IMR-90 (cell line): Measurements from ENCODE around the gene ANKRD33B. TPM values are rescaled to one million over a fixed set of nuclear protein-coding genes. Genes with fewer than 3 reads are reported as not detected.
"Not testable (repeated sequence)": the region's sequence is repeated elsewhere in the genome, so short reads cannot be mapped to it uniquely, and the experiment has no call there.

Experiments used
- ATAC-seq: fragments of 200-7000 bp; cut with Tn5 transposase; 2 replicates; pipeline ENCODE4 v1.9.1; 2020; ENCODE audit warnings: low read depth, mild to moderate bottlenecking, moderate library complexity
- BruUV-seq: library from RNA; stranded (reverse); fragments of 400-500 nt; replicated peaks from 2 replicates; lab custom pipeline; 2021; lab: Mats Ljungman, UMichigan
- CTCF ChIA-PET: fragments of 300-600 bp; formaldehyde crosslinking; extraction: SDS; loops from one replicate; lab custom pipeline; 2021; ENCODE audit warnings: antibody characterized with exemption; lab: Yijun Ruan, JAX
- POLR2A ChIA-PET: fragments of 300-600 bp; sonication (Branson Sonifier 250); formaldehyde crosslinking; loops from one replicate; lab custom pipeline; 2022; ENCODE audit warnings: antibody characterized with exemption; ENCODE audit not compliant: unreplicated experiment; lab: Charles Lee
- DNase-seq: peaks from one replicate; pipeline ENCODE4 v3.0.0; 2013
- H2AFZ ChIP-seq: replicated peaks from 2 replicates; pipeline ENCODE3; 2013; ENCODE audit warnings: low read length, mild to moderate bottlenecking; ENCODE audit not compliant: poor library complexity
- H2AK5ac ChIP-seq: 2 replicates; pipeline ENCODE4 v1.6.1; 2013; ENCODE audit warnings: low read depth, low read length, inconsistent platforms
- H2AK9ac ChIP-seq: replicated peaks from 2 replicates; pipeline ENCODE3; 2013; ENCODE audit warnings: mild to moderate bottlenecking, low read depth, low read length, moderate library complexity; ENCODE audit not compliant: poor library complexity
- H2BK120ac ChIP-seq: 2 replicates; pipeline ENCODE4 v1.6.1; 2013; ENCODE audit warnings: low read depth, low read length, inconsistent platforms
- H2BK15ac ChIP-seq: 3 replicates; pipeline ENCODE4 v1.6.1; 2013; ENCODE audit warnings: low read depth, low read length, inconsistent platforms
- H2BK20ac ChIP-seq: 2 replicates; pipeline ENCODE4 v1.6.1; 2013; ENCODE audit warnings: low read depth, mild to moderate bottlenecking, inconsistent platforms, low read length, moderate library complexity
- H2BK5ac ChIP-seq: 2 replicates; pipeline ENCODE4 v1.6.1; 2013; ENCODE audit warnings: mild to moderate bottlenecking, low read depth, low read length, inconsistent platforms; ENCODE audit not compliant: poor library complexity, severe bottlenecking
- H3K14ac ChIP-seq: replicated peaks from 2 replicates; pipeline ENCODE4 v1.6.1; 2013; ENCODE audit warnings: low read depth, low read length, inconsistent platforms
- H3K18ac ChIP-seq: 2 replicates; pipeline ENCODE4 v1.6.1; 2013; ENCODE audit warnings: low read depth, low read length, control low read depth
- H3K23ac ChIP-seq: 2 replicates; pipeline ENCODE4 v1.6.1; 2013; ENCODE audit warnings: low read depth, low read length, inconsistent platforms
- H3K27ac ChIP-seq: 2 replicates; pipeline ENCODE4 v1.5.1; 2013; ENCODE audit warnings: mild to moderate bottlenecking, control low read depth, low read length; ENCODE audit not compliant: insufficient read depth
- H3K27me3 ChIP-seq: 2 replicates; pipeline ENCODE4 v1.6.1; 2013; ENCODE audit warnings: low read length; ENCODE audit not compliant: control insufficient read depth, insufficient read depth
- H3K36me3 ChIP-seq: 2 replicates; pipeline ENCODE4 v1.6.1; 2013; ENCODE audit warnings: low read length, mixed read lengths; ENCODE audit not compliant: control insufficient read depth, insufficient read depth
- H3K4ac ChIP-seq: 2 replicates; pipeline ENCODE4 v1.6.1; 2013; ENCODE audit warnings: low read depth, low read length, inconsistent platforms
- H3K4me1 ChIP-seq: 2 replicates; pipeline ENCODE4 v1.6.1; 2013; ENCODE audit warnings: low read length, mixed read lengths; ENCODE audit not compliant: control insufficient read depth, insufficient read depth
- H3K4me2 ChIP-seq: 2 replicates; pipeline ENCODE4 v1.6.1; 2013; ENCODE audit warnings: low read depth, mild to moderate bottlenecking, control low read depth, low read length, moderate library complexity
- H3K4me3 ChIP-seq: 2 replicates; pipeline ENCODE4 v1.5.1; 2013; ENCODE audit warnings: low read depth, mild to moderate bottlenecking, control low read depth, low read length, moderate library complexity; ENCODE audit not compliant: insufficient read depth
- H3K56ac ChIP-seq: 2 replicates; pipeline ENCODE4 v1.6.1; 2013; ENCODE audit warnings: low read length, inconsistent platforms; ENCODE audit not compliant: insufficient read depth; ENCODE audit errors: extremely low read depth
- H3K79me1 ChIP-seq, 2 experiments: 2 replicates each; pipeline ENCODE4 v1.6.1; 2013; ENCODE audit warnings: low read length in 2 of 2, inconsistent platforms in 1 of 2, low read depth in 1 of 2
- H3K9ac ChIP-seq: 2 replicates; pipeline ENCODE4 v1.6.1; 2013; ENCODE audit warnings: low read depth, low read length, control low read depth
- H3K9me1 ChIP-seq: 2 replicates; pipeline ENCODE4 v1.6.1; 2013; ENCODE audit warnings: low read length, inconsistent platforms; ENCODE audit not compliant: insufficient read depth
- H3K9me3 ChIP-seq: 2 replicates; pipeline ENCODE4 v1.6.1; 2013; ENCODE audit warnings: low read length; ENCODE audit not compliant: control insufficient read depth, insufficient read depth
- H4K20me1 ChIP-seq: 2 replicates; pipeline ENCODE4 v1.6.1; 2013; ENCODE audit warnings: low read length, inconsistent platforms; ENCODE audit not compliant: insufficient read depth
- H4K5ac ChIP-seq: 2 replicates; pipeline ENCODE4 v1.6.1; 2013; ENCODE audit warnings: mild to moderate bottlenecking, low read depth, low read length, control low read depth
- H4K8ac ChIP-seq, 2 experiments: 2 replicates each; pipeline ENCODE4 v1.6.1; 2013; ENCODE audit warnings: low read depth in 2 of 2, low read length in 2 of 2, control low read depth in 1 of 2, inconsistent platforms in 1 of 2
- H4K91ac ChIP-seq: 2 replicates; pipeline ENCODE4 v1.6.1; 2013; ENCODE audit warnings: low read depth, low read length, inconsistent platforms; ENCODE audit not compliant: insufficient read depth
- NFE2L2 ChIP-seq: fragments of 150-350 bp; IDR thresholded peaks from 2 replicates; pipeline ENCODE4 v1.6.1; 2016; ENCODE audit warnings: low read depth, mild to moderate bottlenecking, low read length
- WGBS, 2 experiments: methylation state at CpG; one replicate each; pipeline versions ENCODE4 v1.1.5 to v1.1.7; 2013; ENCODE audit warnings: missing lambda C conversion rate in 2 of 2; ENCODE audit not compliant: insufficient read length in 1 of 2; ENCODE audit errors: extremely low coverage in 2 of 2; 5-methylcytosine and 5-hydroxymethylcytosine counted together
- dilution Hi-C: fragments of 300-500 bp; cut with HindIII; formaldehyde crosslinking; loops from one replicate; pipeline ENCODE4 v1.14.3; 2018; ENCODE audit warnings: low sequenced_read_pairs; ENCODE audit not compliant: unreplicated experiment
- in situ Hi-C: fragments of 300-500 bp; cut with MboI; formaldehyde crosslinking; loops from 3 replicates; pipeline ENCODE4 v1.14.3; 2019; ENCODE audit warnings: low sequenced_read_pairs, inconsistent platforms, mixed read lengths
- intact Hi-C: fragments of 100-400 bp; cut with micrococcal nuclease; formaldehyde crosslinking; loops from 2 replicates; pipeline ENCODE4 v1.10.0; 2022
- polyA plus RNA-seq, 3 experiments: library from polyadenylated mRNA; depleted of rRNA; stranded (reverse); fragments of >200 nt; gene quantifications; 2 replicates each; pipeline ENCODE4 v1.2.3, GENCODE V29; 2012; ENCODE audit warnings: low replicate concordance in 1 of 3
- total RNA-seq: library from RNA; depleted of rRNA; stranded (reverse); fragments of >200 nt; gene quantifications from 2 replicates; pipeline ENCODE4 v1.2.3, GENCODE V29; 2012

Gene ANKRD33B
- total and polyA plus RNA-seq, 2 of the 4 experiments (the other 2 are of a cell fraction) = 2.5 to 3.3 TPM

DNA sequence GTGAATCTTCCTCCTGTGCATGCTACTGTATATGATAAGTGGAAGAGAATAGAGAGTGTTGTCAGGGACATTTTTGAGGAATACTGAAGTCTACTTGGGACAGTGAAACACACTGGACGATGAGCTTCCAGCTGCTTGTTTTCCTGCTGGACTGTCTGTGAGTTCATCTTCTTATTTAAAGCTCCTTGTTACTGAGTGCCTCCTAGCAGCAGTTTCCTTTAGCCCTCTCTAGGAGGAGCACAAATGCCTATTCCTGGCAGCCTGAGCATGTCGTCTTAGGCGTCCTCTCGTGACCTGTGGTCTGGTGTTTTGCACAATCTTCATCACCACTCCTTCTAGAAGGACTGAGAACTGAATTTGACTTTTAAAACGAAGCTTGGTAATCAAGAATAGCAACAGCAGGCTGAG lies 43.8 kb downstream of the ANKRD33B start (continued):
- no peak for TF ChIP-seq NFE2L2

DNA sequence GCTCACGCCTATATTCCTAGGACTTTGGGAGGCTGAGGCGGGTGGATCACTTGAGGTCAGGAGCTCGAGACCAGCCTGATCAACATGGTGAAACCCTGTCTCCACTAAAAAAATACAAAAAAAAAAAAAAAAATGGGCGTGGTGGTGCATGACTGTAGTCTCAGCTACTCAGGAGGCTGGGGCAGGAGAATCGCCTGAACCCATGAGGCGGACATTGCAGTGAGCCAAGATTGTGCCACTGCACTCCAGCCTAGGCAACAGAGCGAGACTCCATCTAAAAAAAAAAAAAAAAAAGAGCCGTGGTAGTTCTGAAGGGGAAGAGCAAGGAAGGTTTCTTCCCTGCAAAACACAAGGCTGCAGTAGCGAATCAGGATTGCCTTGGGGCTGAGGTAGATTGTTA lies 44.2 kb downstream of the ANKRD33B start:
- H3K56ac ChIP-seq, in situ Hi-C loops, DNase-seq, H4K91ac ChIP-seq, H2AK5ac ChIP-seq, H2BK5ac ChIP-seq, H2AFZ ChIP-seq, H2BK120ac ChIP-seq, H3K36me3 ChIP-seq, BruUV-seq, H3K4me2 ChIP-seq, H3K9ac ChIP-seq, POLR2A ChIA-PET, H2AK9ac ChIP-seq, intact Hi-C loops, H3K27ac ChIP-seq, dilution Hi-C loops, H3K9me3 ChIP-seq, H3K27me3 ChIP-seq, ATAC-seq, H2BK15ac ChIP-seq, H3K4me3 ChIP-seq: not testable (repeated sequence)
- Histone ChIP-seq H3K18ac (peak overlapping the region; percentile 24; the same call in 1 of the 2 replicates), H3K14ac (peak overlapping the region; percentile 16; the same call in 1 of the 2 replicates), H2BK20ac (peak overlapping the region; percentile 2; the same call in 1 of the 2 replicates), H3K4ac (peak overlapping the region; percentile 23; the same call in 1 of the 2 replicates), H3K9me1 (peaks cover 23% of the 10 kb centered on the region), H4K20me1 (peaks cover 23% of the 10 kb centered on the region; the same call in 1 of the 2 replicates), H4K8ac (peak overlapping the region in 1 of 2 experiments; percentile 55; a peak in 1 of 4 replicates), H3K23ac (0 out of 2 replicates have a peak overlapping the region, but pooled peaks have one; percentile 14), H4K5ac (peak overlapping the region; percentile 68; the same call in 1 of the 2 replicates), H3K79me1 (peaks cover 20 to 67% of the 10 kb centered on the region in 2 experiments), H3K4me1 (peaks cover 22% of the 10 kb centered on the region)
- CTCF ChIA-PET = interaction anchor here (0.6 to 1.3 kb wide), 4 partner anchors 16 to 162 kb away, joined by 3 read pairs; no protein-coding TSS in a partner anchor
- WGBS, 2 experiments = 100% methylated on average over 1 of the region's 9 CpGs; no CpG with 5 or more reads in 1 of the 2 experiments
